Ishikawa (cell line): ENCODE results near the gene PIP4K2A.

Experiments used
- CEBPB ChIP-seq: IDR thresholded peaks from 2 replicates; pipeline ENCODE4 v1.6.1; 2012
- CREB1 ChIP-seq: IDR thresholded peaks from 2 replicates; pipeline ENCODE4 v1.6.1; 2012; ENCODE audit warnings: low read depth
- EGR1 ChIP-seq: IDR thresholded peaks from 2 replicates; pipeline ENCODE4 v1.6.1; 2012
- EP300 ChIP-seq: IDR thresholded peaks from 2 replicates; pipeline ENCODE4 v1.6.1; 2012; ENCODE audit warnings: borderline replicate concordance
- FOXM1 ChIP-seq: IDR thresholded peaks from 2 replicates; pipeline ENCODE4 v1.6.1; 2012; ENCODE audit warnings: low read depth, borderline replicate concordance
- NFIC ChIP-seq: IDR thresholded peaks from 2 replicates; pipeline ENCODE4 v1.6.1; 2012
- RAD21 ChIP-seq: IDR thresholded peaks from 2 replicates; pipeline ENCODE4 v1.6.1; 2012; ENCODE audit warnings: low read depth
- TAF1 ChIP-seq: IDR thresholded peaks from 2 replicates; pipeline ENCODE4 v1.6.1; 2012; ENCODE audit warnings: low read depth, mild to moderate bottlenecking
- TCF12 ChIP-seq: IDR thresholded peaks from 2 replicates; pipeline ENCODE4 v1.6.1; 2012; ENCODE audit warnings: low read depth
- TEAD4 ChIP-seq: IDR thresholded peaks from 2 replicates; pipeline ENCODE4 v1.6.1; 2012
- USF1 ChIP-seq: IDR thresholded peaks from 2 replicates; pipeline ENCODE4 v1.6.1; 2012
- YY1 ChIP-seq: IDR thresholded peaks from 2 replicates; pipeline ENCODE4 v1.6.1; 2012; ENCODE audit warnings: low read depth
- ZBTB7A ChIP-seq: IDR thresholded peaks from 2 replicates; pipeline ENCODE4 v1.6.1; 2012; ENCODE audit warnings: low read depth
- TF ChIP-seq, protein P1 (sequence below): IDR thresholded peaks from 2 replicates; pipeline ENCODE4 v1.6.1; 2012
- TF ChIP-seq, protein P2 (sequence below): IDR thresholded peaks from 2 replicates; pipeline ENCODE4 v1.6.1; 2012; ENCODE audit warnings: low read depth, mild to moderate bottlenecking

The PIP4K2A gene

DNA sequence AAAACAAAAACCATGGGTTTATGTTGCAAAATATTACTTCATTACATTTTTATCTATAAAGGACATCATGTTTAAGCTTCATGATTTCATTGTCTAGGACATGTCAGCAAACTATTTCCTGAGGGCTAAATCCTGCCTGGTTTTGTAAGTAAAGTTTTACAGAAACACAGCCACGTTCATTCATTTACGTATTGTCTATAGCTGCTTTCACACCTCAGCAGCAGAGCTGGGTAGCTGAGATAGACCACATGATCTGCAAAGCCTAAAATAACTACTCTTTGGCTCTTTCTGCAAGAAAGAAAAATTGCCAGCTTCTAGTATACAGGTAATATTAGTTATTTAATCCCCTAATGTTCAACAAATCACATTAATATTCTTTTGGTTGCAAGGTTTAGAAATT is 12.7 kb upstream of the PIP4K2A start:
- TF ChIP-seq, protein P1, sequence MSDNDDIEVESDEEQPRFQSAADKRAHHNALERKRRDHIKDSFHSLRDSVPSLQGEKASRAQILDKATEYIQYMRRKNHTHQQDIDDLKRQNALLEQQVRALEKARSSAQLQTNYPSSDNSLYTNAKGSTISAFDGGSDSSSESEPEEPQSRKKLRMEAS: no peak
- TF ChIP-seq EP300 (no peak), TEAD4 (no peak), NFIC (no peak), USF1 (no peak), CEBPB (no peak), EGR1 (no peak), TAF1 (no peak), YY1 (no peak), TCF12 (no peak), FOXM1 (no peak), RAD21 (no peak), CREB1 (no peak)
- TF ChIP-seq, protein P2, sequence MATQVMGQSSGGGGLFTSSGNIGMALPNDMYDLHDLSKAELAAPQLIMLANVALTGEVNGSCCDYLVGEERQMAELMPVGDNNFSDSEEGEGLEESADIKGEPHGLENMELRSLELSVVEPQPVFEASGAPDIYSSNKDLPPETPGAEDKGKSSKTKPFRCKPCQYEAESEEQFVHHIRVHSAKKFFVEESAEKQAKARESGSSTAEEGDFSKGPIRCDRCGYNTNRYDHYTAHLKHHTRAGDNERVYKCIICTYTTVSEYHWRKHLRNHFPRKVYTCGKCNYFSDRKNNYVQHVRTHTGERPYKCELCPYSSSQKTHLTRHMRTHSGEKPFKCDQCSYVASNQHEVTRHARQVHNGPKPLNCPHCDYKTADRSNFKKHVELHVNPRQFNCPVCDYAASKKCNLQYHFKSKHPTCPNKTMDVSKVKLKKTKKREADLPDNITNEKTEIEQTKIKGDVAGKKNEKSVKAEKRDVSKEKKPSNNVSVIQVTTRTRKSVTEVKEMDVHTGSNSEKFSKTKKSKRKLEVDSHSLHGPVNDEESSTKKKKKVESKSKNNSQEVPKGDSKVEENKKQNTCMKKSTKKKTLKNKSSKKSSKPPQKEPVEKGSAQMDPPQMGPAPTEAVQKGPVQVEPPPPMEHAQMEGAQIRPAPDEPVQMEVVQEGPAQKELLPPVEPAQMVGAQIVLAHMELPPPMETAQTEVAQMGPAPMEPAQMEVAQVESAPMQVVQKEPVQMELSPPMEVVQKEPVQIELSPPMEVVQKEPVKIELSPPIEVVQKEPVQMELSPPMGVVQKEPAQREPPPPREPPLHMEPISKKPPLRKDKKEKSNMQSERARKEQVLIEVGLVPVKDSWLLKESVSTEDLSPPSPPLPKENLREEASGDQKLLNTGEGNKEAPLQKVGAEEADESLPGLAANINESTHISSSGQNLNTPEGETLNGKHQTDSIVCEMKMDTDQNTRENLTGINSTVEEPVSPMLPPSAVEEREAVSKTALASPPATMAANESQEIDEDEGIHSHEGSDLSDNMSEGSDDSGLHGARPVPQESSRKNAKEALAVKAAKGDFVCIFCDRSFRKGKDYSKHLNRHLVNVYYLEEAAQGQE: no peak

DNA sequence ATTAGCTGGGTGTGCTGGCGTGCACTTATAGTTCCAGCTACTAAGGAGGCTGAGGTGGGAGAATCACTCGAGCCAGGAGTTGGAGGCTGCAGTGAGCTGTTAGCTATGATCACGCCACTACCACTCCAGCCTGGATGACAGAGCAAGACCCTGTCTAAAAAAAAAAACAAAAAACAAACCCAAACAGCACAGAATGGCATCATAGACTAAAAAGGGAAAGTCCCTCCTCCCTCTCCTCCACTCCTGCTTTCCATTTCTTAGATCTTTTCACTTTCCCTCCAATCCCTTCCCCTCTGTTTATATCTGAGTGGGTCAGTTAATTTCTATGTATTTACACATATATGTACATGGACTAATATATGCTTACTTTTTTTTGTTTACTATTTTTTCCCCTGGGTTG is 10.4 kb upstream of the PIP4K2A start:
- TF ChIP-seq EGR1: no peak

DNA sequence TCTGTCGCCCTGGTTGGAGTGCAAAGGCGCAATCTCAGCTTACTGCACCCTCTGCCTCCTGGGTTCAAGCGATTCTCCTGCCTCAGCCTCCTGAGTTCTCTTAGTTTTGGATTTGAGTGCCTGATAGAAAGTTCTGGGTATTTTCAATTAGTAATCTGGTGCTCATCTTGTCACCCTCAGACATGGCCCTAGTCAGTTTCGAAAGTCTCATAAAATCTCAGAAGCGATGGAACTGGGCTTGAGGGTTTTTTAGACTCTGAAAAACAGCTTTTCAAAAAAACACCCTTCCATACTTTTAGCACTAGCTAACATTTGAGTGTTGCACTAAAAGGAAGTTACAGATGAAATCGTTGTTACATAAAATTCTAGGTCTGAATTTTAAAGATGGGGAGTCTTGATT is 9.4 kb upstream of the PIP4K2A start:
- TF ChIP-seq EP300: no peak

DNA sequence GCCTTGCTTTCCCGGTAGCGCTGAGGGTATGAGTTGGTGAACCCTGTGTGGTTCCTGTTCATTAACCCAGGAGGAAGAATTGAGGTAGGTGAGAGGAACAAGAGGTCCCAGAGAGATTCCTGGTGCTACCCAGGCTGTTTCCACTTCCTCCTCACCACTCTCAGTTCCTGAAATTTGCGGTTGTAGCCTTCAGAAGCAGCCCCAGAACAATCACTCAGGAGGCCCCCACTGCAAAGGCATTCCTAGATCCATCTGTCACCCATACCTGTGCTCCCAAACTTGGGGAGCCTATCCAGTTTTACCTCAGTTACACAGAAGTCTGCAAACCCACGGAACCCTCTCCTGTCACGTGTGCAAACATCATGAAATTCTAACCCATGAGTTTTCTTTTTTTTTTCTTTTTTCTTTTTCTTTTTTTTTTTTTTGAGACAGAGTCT is 9.0 kb upstream of the PIP4K2A start:
- no peak for TF ChIP-seq YY1
- TF ChIP-seq USF1: 0 out of 2 replicates have a peak, but pooled peaks have one; percentile 15

DNA sequence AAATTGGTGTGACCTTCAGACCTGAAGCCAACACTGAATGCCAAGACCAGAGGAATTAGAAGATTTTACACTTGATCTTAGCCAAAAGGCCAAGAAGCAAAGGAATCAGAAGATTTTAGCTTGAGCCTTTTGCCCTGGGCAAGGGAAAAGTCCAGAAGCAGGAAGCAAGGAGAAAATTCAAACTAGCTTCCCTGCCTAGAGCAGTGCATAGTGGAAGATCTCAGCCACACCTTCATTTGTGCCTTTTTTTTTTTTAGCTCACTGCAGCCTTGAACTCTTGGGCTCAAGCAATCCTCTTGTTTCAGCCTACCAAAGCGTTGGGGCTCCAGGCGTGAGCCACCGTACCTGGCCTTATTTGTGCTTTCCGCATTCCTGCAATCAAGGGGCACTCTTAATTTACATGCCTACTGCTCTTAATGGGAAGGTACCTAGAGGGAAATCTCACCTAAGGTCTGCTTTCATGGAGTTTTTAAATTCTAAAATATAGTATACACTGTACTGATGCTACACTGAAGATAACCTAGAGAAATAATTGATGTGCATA is 8.3 kb upstream of the PIP4K2A start:
- TF ChIP-seq CREB1 (no peak), ZBTB7A (no peak), YY1 (no peak), FOXM1 (no peak), TAF1 (no peak), TEAD4 (no peak), RAD21 (no peak), NFIC (no peak), EP300 (no peak), CEBPB (no peak), EGR1 (no peak), TCF12 (no peak), USF1 (no peak)
- TF ChIP-seq, protein P2: no peak
- TF ChIP-seq, protein P1: no peak

DNA sequence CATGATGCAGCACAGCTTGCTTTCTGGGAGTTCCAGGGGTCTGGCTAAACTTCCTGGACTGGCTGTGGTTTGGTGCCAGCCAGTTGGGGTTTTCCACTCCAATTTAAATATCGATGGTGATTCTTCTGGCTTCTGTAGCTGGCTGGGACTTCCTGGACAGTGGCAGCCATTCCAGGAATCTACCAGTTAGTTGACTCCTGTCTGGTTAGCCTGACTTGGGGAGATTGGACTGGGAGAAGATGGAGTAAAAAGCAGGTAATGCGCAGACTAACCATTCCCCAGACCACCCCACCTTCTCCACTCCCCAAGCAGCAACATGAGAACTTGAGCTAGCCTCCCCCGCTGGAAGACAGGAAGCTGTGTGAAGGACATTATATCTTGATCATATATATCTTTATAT is 6.3 kb upstream of the PIP4K2A start:
- TF ChIP-seq EGR1 (no peak), CEBPB (no peak), EP300 (no peak)

- TF ChIP-seq CEBPB: no peak
- TF ChIP-seq ZBTB7A: no peak
These were observed 5.1 kb upstream of the PIP4K2A start for GRCh38 chr10:22719406-22720042.
